ENCODE measurements around the gene HLCS.

The HLCS gene

GRCh38 chr21:36968976-36969375 lies 2.5 kb upstream of the HLCS start:
- Histone ChIP-seq H3K27me3 (ENCODE audit: control insufficient read depth in 5 of 5, insufficient read depth in 4 of 5, low read length in 5 of 5) (no peaks in the 10 kb centered on the region), H3K4me3 (ENCODE audit: low read depth in 1 of 5, low read length in 5 of 5) (no peak overlapping the region), H3K9ac (ENCODE audit: low read length in 5 of 5) (no peak overlapping the region), H3K36me3 (ENCODE audit: control insufficient read depth in 5 of 5, insufficient read depth in 5 of 5, low read length in 5 of 5) (no peaks in the 10 kb centered on the region), H3K4me1 (ENCODE audit: control insufficient read depth in 5 of 5, insufficient read depth in 5 of 5, low read length in 5 of 5) (peaks cover 0 to 16% (median 9%) of the 10 kb centered on the region in 5 donors), H3K27ac (ENCODE audit: low read depth, low read length) (no peak overlapping the region), H3K9me3 (ENCODE audit: control insufficient read depth in 5 of 5, low read length in 5 of 5) (no peaks in the 10 kb centered on the region)

GRCh38 chr21:36968414-36968813 lies 1.9 kb upstream of the HLCS start:
- no peak overlapping the region for H3K4me3 ChIP-seq (ENCODE audit: low read depth in 1 of 5, low read length in 5 of 5)
- no peaks in the 10 kb centered on the region for H3K9me3 ChIP-seq (ENCODE audit: control insufficient read depth in 5 of 5, low read length in 5 of 5)
- H3K27ac ChIP-seq (ENCODE audit: low read depth, low read length) = no peak overlapping the region
- H3K9ac ChIP-seq (ENCODE audit: low read length in 5 of 5) = peak overlapping the region in 1 of 5 donors; percentile 4
- H3K36me3 ChIP-seq (ENCODE audit: control insufficient read depth in 5 of 5, insufficient read depth in 5 of 5, low read length in 5 of 5) = no peaks in the 10 kb centered on the region
- H3K27me3 ChIP-seq (ENCODE audit: control insufficient read depth in 5 of 5, insufficient read depth in 4 of 5, low read length in 5 of 5) = no peaks in the 10 kb centered on the region
- H3K4me1 ChIP-seq (ENCODE audit: control insufficient read depth in 5 of 5, insufficient read depth in 5 of 5, low read length in 5 of 5) = peaks cover 0 to 16% (median 9%) of the 10 kb centered on the region in 5 donors

- Histone ChIP-seq H3K9me3 (ENCODE audit: control insufficient read depth in 5 of 5, low read length in 5 of 5) (no peaks in the 10 kb centered on the region), H3K36me3 (ENCODE audit: control insufficient read depth in 5 of 5, insufficient read depth in 5 of 5, low read length in 5 of 5) (no peaks in the 10 kb centered on the region), H3K27me3 (ENCODE audit: control insufficient read depth in 5 of 5, insufficient read depth in 4 of 5, low read length in 5 of 5) (no peaks in the 10 kb centered on the region), H3K9ac (ENCODE audit: low read length in 5 of 5) (no peak overlapping the region), H3K27ac (ENCODE audit: low read depth, low read length) (no peak overlapping the region), H3K4me1 (ENCODE audit: control insufficient read depth in 5 of 5, insufficient read depth in 5 of 5, low read length in 5 of 5) (peaks cover 0 to 16% (median 9%) of the 10 kb centered on the region in 5 donors), H3K4me3 (ENCODE audit: low read depth in 1 of 5, low read length in 5 of 5) (peak overlapping the region in 4 of 5 donors; percentile 57 to 67 (median 60))
Observed at GRCh38 chr21:36966821-36967768, 626 bp upstream of the HLCS start.

- Histone ChIP-seq H3K27ac (ENCODE audit: low read depth, low read length) (no peak overlapping the region), H3K4me1 (ENCODE audit: control insufficient read depth in 5 of 5, insufficient read depth in 5 of 5, low read length in 5 of 5) (peaks cover 0 to 16% (median 9%) of the 10 kb centered on the region in 5 donors)
Observed at GRCh38 chr21:36965720-36966065, 776 bp downstream of the HLCS start.

GRCh38 chr21:36964827-36965719 lies 1.4 kb downstream of the HLCS start:
- Histone ChIP-seq H3K4me1 (ENCODE audit: control insufficient read depth in 5 of 5, insufficient read depth in 5 of 5, low read length in 5 of 5) (peaks cover 0 to 16% (median 9%) of the 10 kb centered on the region in 5 donors), H3K27ac (ENCODE audit: low read depth, low read length) (no peak overlapping the region), H3K9me3 (ENCODE audit: control insufficient read depth in 5 of 5, low read length in 5 of 5) (no peaks in the 10 kb centered on the region), H3K27me3 (ENCODE audit: control insufficient read depth in 5 of 5, insufficient read depth in 4 of 5, low read length in 5 of 5) (no peaks in the 10 kb centered on the region), H3K9ac (ENCODE audit: low read length in 5 of 5) (no peak overlapping the region), H3K36me3 (ENCODE audit: control insufficient read depth in 5 of 5, insufficient read depth in 5 of 5, low read length in 5 of 5) (peaks cover 3 to 13% (median 8%) of the 10 kb centered on the region in 5 donors), H3K4me3 (ENCODE audit: low read depth in 1 of 5, low read length in 5 of 5) (no peak overlapping the region)

More at GRCh38 chr21:36965720-36966065, 776 bp downstream of the HLCS start:
- peak overlapping the region in 4 of 5 donors; percentile 64 to 81 (median 66) for H3K4me3 ChIP-seq (ENCODE audit: low read depth in 1 of 5, low read length in 5 of 5)
- no peaks in the 10 kb centered on the region for H3K9me3 ChIP-seq (ENCODE audit: control insufficient read depth in 5 of 5, low read length in 5 of 5)
- H3K27me3 ChIP-seq (ENCODE audit: control insufficient read depth in 5 of 5, insufficient read depth in 4 of 5, low read length in 5 of 5) = no peaks in the 10 kb centered on the region
- peak overlapping the region in 4 of 5 donors; percentile 57 to 78 (median 68) for H3K9ac ChIP-seq (ENCODE audit: low read length in 5 of 5)
- peaks cover 3 to 7% (median 4%) of the 10 kb centered on the region in 5 donors for H3K36me3 ChIP-seq (ENCODE audit: control insufficient read depth in 5 of 5, insufficient read depth in 5 of 5, low read length in 5 of 5)

- H3K27ac ChIP-seq (ENCODE audit: low read depth, low read length) = no peak overlapping the region
- H3K4me1 ChIP-seq (ENCODE audit: control insufficient read depth in 5 of 5, insufficient read depth in 5 of 5, low read length in 5 of 5) = peaks cover 0 to 16% (median 9%) of the 10 kb centered on the region in 5 donors
- H3K9me3 ChIP-seq (ENCODE audit: control insufficient read depth in 5 of 5, low read length in 5 of 5) = no peaks in the 10 kb centered on the region
- H3K4me3 ChIP-seq (ENCODE audit: low read depth in 1 of 5, low read length in 5 of 5) = no peak overlapping the region
- no peaks in the 10 kb centered on the region for H3K27me3 ChIP-seq (ENCODE audit: control insufficient read depth in 5 of 5, insufficient read depth in 4 of 5, low read length in 5 of 5)
- no peak overlapping the region for H3K9ac ChIP-seq (ENCODE audit: low read length in 5 of 5)
- H3K36me3 ChIP-seq (ENCODE audit: control insufficient read depth in 5 of 5, insufficient read depth in 5 of 5, low read length in 5 of 5) = peaks cover 3 to 14% (median 9%) of the 10 kb centered on the region in 5 donors
Observed at GRCh38 chr21:36964398-36964797, 2.1 kb downstream of the HLCS start.

GRCh38 chr21:36962098-36962780 lies 4.2 kb downstream of the HLCS start:
- no peak overlapping the region for H3K4me3 ChIP-seq (ENCODE audit: low read depth in 1 of 5, low read length in 5 of 5)
- no peak overlapping the region for H3K9ac ChIP-seq (ENCODE audit: low read length in 5 of 5)
- H3K27me3 ChIP-seq (ENCODE audit: control insufficient read depth in 5 of 5, insufficient read depth in 4 of 5, low read length in 5 of 5) = no peaks in the 10 kb centered on the region
- H3K4me1 ChIP-seq (ENCODE audit: control insufficient read depth in 5 of 5, insufficient read depth in 5 of 5, low read length in 5 of 5) = peaks cover 0 to 15% (median 9%) of the 10 kb centered on the region in 5 donors
- peaks cover 3 to 21% (median 10%) of the 10 kb centered on the region in 5 donors for H3K36me3 ChIP-seq (ENCODE audit: control insufficient read depth in 5 of 5, insufficient read depth in 5 of 5, low read length in 5 of 5)
- no peak overlapping the region for H3K27ac ChIP-seq (ENCODE audit: low read depth, low read length)
- H3K9me3 ChIP-seq (ENCODE audit: control insufficient read depth in 5 of 5, low read length in 5 of 5) = no peaks in the 10 kb centered on the region

- H3K4me1 ChIP-seq (ENCODE audit: control insufficient read depth in 5 of 5, insufficient read depth in 5 of 5, low read length in 5 of 5) = peaks cover 0 to 7% (median 3%) of the 10 kb centered on the region in 5 donors
- no peak overlapping the region for H3K27ac ChIP-seq (ENCODE audit: low read depth, low read length)
- peaks cover 5 to 28% (median 13%) of the 10 kb centered on the region in 5 donors for H3K36me3 ChIP-seq (ENCODE audit: control insufficient read depth in 5 of 5, insufficient read depth in 5 of 5, low read length in 5 of 5)
- H3K9ac ChIP-seq (ENCODE audit: low read length in 5 of 5) = no peak overlapping the region
- H3K4me3 ChIP-seq (ENCODE audit: low read depth in 1 of 5, low read length in 5 of 5) = no peak overlapping the region
- no peaks in the 10 kb centered on the region for H3K27me3 ChIP-seq (ENCODE audit: control insufficient read depth in 5 of 5, insufficient read depth in 4 of 5, low read length in 5 of 5)
- no peaks in the 10 kb centered on the region for H3K9me3 ChIP-seq (ENCODE audit: control insufficient read depth in 5 of 5, low read length in 5 of 5)
Observed at GRCh38 chr21:36960676-36961284, 5.7 kb downstream of the HLCS start.
